ENCODE measurements around the gene MGST2. TPM values are rescaled to one million over a fixed set of nuclear protein-coding genes. Genes with fewer than 3 reads are reported as not detected.

MGST2 gene
- total RNA-seq, 2 donors from 2014 or later = 23.4 to 44.1 TPM

DNA sequence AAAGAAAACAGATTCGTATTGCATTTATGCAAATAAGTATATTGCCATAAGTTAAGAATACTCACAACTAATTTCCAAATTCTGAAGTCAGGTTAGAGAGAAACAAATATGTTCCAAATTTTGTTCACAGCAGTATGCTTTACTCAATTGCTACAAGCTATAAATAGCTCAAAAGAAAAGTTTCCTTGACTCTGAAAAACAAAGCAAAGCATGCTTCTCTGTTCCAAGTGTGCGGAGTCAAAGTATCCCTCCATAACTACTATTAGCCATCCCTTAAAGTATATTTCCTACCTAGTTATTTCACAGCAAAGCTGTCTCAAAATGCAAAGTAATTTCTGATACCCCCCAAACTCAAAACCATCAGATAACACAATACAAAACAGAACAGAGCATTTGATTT lies 47.3 kb downstream of the MGST2 start:
- DNase-seq (no peak), ATAC-seq (no peak)
- no peak overlapping the region for H3K27ac ChIP-seq
- WGBS, 2 donors = 87 to 88% methylated on average over 2 of the region's 2 CpGs
- H3K27me3 ChIP-seq = no peaks in the 10 kb centered on the region
- H3K9me3 ChIP-seq = no peaks in the 10 kb centered on the region
- TF ChIP-seq, protein P1, sequence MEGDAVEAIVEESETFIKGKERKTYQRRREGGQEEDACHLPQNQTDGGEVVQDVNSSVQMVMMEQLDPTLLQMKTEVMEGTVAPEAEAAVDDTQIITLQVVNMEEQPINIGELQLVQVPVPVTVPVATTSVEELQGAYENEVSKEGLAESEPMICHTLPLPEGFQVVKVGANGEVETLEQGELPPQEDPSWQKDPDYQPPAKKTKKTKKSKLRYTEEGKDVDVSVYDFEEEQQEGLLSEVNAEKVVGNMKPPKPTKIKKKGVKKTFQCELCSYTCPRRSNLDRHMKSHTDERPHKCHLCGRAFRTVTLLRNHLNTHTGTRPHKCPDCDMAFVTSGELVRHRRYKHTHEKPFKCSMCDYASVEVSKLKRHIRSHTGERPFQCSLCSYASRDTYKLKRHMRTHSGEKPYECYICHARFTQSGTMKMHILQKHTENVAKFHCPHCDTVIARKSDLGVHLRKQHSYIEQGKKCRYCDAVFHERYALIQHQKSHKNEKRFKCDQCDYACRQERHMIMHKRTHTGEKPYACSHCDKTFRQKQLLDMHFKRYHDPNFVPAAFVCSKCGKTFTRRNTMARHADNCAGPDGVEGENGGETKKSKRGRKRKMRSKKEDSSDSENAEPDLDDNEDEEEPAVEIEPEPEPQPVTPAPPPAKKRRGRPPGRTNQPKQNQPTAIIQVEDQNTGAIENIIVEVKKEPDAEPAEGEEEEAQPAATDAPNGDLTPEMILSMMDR (IDR thresholded peaks at IDR 0.05) = no peak
- TF ChIP-seq POLR2A (IDR thresholded peaks at IDR 0.05) = no peak
- H3K4me1 ChIP-seq = peaks cover 8% of the 10 kb centered on the region
- H3K36me3 ChIP-seq (replicated peaks in 1 of 2; ENCODE audit: insufficient read depth in 1 of 2, low read depth in 2 of 2) = no peaks in the 10 kb centered on the region
- intact Hi-C loops (cut with DNase I) = no loop called here
- H3K4me3 ChIP-seq = no peak overlapping the region

DNA sequence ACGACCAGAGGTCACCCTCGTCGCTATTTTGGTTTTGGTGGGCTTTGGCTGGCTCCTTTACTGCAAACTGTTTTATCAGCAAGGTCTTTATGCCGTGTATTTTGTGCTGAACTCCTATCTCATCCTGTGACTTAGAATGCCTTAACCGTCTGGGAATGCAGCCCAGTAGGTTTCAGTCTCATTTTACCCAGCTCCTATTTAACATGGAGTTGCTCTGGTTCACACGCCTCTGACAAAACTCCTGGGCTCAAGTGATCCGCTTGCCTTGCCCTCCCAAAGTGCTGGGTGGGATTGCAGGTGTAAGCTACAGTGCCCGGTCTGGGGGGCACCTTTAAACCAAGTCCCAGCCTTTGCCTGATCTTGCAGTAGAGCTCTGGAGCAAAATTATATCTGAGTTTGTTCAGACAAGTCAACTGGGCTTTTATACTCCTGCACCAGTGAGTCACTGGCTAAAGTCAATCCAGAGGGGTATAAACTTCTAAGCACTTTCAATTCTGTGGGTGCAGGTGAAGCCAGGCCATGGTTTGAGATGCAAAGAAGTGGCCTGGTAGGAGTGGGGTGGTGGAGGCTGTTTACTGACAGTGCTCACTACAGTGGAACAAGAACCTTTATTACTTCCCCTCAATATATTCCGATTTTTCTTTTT lies 50.2 kb downstream of the MGST2 start:
- H3K27me3 ChIP-seq = no peaks in the 10 kb centered on the region
- H3K4me1 ChIP-seq = peaks cover 8% of the 10 kb centered on the region
- H3K36me3 ChIP-seq (replicated peaks in 1 of 2; ENCODE audit: insufficient read depth in 1 of 2, low read depth in 2 of 2) = peaks cover 0 to 5% of the 10 kb centered on the region in 2 donors
- intact Hi-C loops (cut with DNase I) = no loop called here
- no peak for ATAC-seq
- WGBS, 2 donors = 68 to 74% methylated on average over 9 of the region's 9 CpGs
- DNase-seq = peak in 1 of 4 donors; percentile 20
- no peak overlapping the region for H3K27ac ChIP-seq
- H3K9me3 ChIP-seq = no peaks in the 10 kb centered on the region
- no peak overlapping the region for H3K4me3 ChIP-seq
- TF ChIP-seq, protein P1 (IDR thresholded peaks at IDR 0.05) = no peak
- TF ChIP-seq POLR2A (IDR thresholded peaks at IDR 0.05) = no peak

DNA sequence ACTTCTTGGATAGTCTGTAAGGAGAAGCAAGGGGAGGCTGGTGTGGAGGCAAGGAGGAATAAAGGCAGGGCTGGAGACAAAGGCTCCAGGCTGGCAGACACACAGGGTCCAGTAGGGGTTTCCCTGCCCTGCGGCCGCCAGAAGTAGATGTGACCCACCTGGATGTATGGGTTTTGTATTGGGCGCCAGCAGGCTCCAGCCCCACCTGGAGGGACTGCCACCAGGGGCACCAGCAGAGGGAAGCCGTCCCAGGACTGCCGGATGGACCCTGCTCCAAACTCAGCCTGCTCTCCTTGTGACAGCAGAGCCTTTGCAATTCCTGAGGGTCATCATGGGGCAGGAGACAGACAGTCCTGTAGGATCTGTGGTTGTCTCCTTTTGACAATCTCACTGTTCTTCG lies 52.7 kb downstream of the MGST2 start:
- Histone ChIP-seq H3K27me3 (no peaks in the 10 kb centered on the region), H3K27ac (no peak overlapping the region), H3K4me3 (no peak overlapping the region), H3K4me1 (peaks cover 8% of the 10 kb centered on the region), H3K9me3 (no peaks in the 10 kb centered on the region), H3K36me3 (replicated peaks in 1 of 2; ENCODE audit: insufficient read depth in 1 of 2, low read depth in 2 of 2) (peaks cover 0 to 5% of the 10 kb centered on the region in 2 donors)
- 95 to 98% methylated on average over 4 to 6 of the region's 6 CpGs for WGBS, 2 donors
- TF ChIP-seq, protein P1 (IDR thresholded peaks at IDR 0.05) = no peak
- TF ChIP-seq POLR2A (IDR thresholded peaks at IDR 0.05) = no peak
- no peak for DNase-seq
- intact Hi-C loops (cut with DNase I) = no loop called here
- no peak for ATAC-seq

DNA sequence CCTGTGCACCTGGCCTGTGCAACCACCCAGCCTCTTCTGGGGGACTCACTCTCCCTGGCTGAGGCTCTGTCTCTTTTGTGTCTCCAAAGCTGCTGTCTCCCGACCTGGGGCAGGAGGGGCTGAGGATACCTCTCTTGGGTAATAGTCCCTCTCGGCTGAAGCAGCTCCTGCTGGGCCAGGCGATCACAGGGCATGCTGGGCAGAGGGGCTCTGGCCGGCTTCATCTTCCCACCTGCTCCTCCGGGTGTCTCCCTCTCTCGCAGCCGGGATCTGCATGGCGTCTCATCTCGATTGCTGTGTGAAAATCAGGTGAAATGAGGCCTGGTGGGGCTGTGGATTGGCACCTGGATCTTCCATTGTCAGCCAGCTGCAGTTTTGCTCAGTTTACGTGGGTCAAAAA lies 53.2 kb downstream of the MGST2 start:
- intact Hi-C loops (cut with DNase I) = no loop called here
- Histone ChIP-seq H3K27ac (no peak overlapping the region), H3K4me3 (no peak overlapping the region), H3K9me3 (no peaks in the 10 kb centered on the region), H3K27me3 (no peaks in the 10 kb centered on the region), H3K4me1 (peaks cover 8% of the 10 kb centered on the region), H3K36me3 (replicated peaks in 1 of 2; ENCODE audit: insufficient read depth in 1 of 2, low read depth in 2 of 2) (peaks cover 0 to 5% of the 10 kb centered on the region in 2 donors)
- DNase-seq (no peak), ATAC-seq (no peak)
- no peak for TF ChIP-seq POLR2A (IDR thresholded peaks at IDR 0.05)
- TF ChIP-seq, protein P1 (IDR thresholded peaks at IDR 0.05) = no peak
- 88 to 91% methylated on average over 6 to 10 of the region's 10 CpGs for WGBS, 2 donors

Measured in body of pancreas (tissue), 4 donors.